HG03097 (cell line): Measurements from ENCODE around the gene THOP1.
A peak's percentile ranks its signal among the peaks of the same experiment; 100 is the strongest.

ENCODE experiments used
- ATAC-seq: cut with Tn5 transposase; IDR thresholded peaks from one replicate; pipeline ENCODE4 v1.9.1; 2021; ENCODE audit not compliant: unreplicated experiment, low FRiP score

The THOP1 gene

GRCh38 chr19:2785244-2785997 lies at the start of gene THOP1:
TSS of gene THOP1 (plus strand) at chr19:2785503. CDS start at chr19:2785663, 160 bp downstream.
- peak; percentile 64 for ATAC-seq

- no peak for ATAC-seq
These were observed 48.6 kb upstream of the THOP1 start for GRCh38 chr19:2736550-2737190.

DNA sequence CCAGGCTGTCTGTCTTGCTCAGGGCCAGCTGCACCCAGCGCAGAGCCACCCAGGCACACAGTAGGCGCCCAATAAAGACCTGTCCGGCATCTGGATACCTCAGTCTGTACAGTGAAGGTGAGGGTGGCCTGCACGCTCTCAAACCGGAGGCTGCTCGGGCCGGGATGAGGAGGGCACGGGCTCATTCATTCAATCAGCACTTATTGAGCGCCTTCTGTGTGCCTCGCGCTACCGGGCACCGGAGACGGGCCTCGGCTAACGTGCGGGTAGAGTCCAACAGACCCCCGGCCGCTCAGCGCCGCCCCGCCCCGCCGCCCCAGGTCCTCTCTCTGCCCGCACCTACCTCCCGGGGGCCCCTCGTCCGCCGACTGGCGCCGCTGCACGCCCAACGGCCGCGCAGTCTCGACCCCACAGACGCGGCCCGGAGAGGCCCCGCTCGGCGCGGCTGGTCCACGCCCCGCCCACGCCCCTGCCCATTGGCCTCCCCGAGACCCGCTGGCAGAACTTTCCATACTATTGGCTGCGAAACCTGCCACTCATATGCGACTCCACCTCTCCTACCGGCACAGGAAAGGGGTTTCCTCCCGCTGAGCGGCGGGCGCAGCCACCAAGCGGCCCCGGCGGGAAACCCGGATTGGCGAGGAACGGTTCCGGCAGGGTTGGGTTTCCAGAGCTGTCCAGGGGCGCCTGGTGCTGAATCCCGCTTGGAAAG lies 45.5 kb upstream of the THOP1 start, which contains the start of gene SLC39A3:
Gene SLC39A3 (minus strand): TSS at position 416 of the 712 bp plus-strand sequence. CDS start 2,760 bp downstream, outside the sequence.
- ATAC-seq = peak; percentile 95

DNA sequence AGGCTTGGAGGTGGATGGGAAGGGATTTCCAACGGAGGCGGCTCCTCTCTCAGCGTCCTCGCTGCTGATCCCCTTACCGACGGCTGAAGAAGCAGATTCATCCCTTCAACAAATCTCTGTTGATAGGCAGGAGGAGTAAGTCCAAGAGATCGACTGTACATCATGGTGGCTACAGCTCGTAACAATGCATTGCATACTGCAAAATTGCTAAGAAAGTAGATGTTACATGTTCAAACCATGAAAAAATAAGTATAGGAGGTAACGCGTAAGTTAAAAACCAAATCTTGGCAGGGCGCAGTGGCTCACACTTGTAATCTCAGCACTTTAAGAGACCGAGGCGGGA lies 45.0 kb upstream of the THOP1 start:
- peak; percentile 6 for ATAC-seq

DNA sequence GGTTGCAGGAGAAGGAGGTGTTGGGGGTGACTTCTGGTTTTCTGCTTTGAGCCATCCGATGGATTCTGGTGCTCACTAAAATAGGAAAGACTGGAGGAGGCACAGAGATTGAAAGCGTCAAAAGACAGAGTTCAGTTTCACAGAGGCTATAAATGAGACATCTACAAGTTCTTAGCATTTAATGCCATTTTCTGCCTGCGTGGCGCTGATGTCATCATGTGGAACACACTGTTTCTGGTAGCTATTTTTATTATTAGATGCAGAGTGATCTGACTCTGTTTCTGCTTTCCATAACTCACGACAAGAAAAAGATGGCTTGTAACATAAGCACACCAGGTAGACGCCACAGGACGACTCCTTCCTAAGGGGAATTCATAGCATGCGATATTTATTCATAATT lies 42.2 kb upstream of the THOP1 start:
- ATAC-seq = no peak

- ATAC-seq = no peak
These were observed 41.2 kb upstream of the THOP1 start for GRCh38 chr19:2744113-2744512.

DNA sequence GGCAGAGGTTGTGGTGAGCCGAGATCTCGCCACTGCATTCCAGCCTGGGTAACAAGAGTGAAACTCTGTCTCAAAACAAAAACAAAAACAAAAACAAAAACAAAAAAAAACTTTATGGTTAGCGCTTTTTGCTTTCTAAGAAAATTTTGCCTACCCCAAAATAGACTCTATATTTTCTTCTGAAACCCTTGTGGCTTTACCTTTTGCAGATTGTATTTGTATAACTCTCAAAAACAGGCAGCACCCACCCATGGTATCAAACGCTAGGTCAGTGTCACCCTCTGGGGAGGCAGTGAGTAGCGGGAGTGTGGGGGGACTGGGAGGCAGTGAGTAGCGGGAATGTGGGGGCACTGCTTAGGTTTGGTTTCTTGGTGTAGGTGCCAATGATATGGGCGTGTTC lies 38.0 kb upstream of the THOP1 start:
- no peak for ATAC-seq

- ATAC-seq = no peak
These were observed 34.4 kb upstream of the THOP1 start for GRCh38 chr19:2750808-2751437.

GRCh38 chr19:2751438-2751830 lies 33.9 kb upstream of the THOP1 start:
- ATAC-seq = no peak

DNA sequence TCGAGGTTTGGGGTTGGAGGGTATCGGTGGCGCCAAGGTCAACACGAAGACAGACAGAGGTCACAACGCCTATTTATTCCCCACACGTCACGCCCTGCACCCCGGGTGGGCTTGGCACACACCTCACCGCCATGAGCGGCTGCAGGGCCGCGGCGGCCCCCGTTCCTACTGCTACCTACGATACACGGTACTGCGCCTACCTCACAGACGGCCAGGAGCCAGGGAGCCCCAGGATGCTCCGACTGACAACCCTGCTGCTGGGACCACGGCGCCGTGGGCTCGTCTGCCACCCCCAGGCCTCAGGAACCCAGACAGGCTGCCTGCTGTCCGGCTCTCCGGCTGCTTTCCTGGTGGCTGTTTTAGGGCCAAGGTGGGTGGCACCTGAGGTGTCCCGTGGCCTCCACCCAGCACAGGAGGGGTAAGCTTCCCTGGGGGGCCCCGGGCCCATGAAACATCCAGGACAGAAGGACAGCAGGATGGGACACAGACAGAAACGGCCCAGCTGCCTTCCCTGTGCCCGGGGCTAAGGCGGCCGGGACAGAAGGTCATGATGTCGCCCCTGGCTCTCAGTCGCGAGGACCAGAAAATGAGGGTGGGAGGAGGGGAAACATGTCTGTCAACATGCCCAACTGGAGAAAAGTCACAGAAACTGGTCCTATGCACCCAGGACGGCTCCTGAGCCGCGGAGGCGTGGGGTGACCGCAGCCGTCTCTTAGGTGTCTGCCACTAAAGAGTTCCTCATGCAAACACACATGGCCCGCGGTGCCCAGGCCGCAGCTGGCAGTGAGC lies 30.4 kb upstream of the THOP1 start:
- ATAC-seq = no peak

DNA sequence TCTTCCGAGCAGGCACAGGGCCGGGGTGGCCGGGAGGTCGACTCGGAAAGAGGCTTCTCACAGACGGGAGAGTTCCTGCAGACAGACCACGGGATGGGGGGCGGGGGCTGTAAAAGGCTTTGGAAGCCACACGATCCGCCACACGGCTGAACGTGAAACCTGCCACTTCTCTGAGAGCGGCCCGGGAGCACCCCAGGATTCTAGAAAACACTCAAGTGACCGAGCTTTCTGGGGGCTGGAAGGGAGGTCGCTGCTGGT lies 29.9 kb upstream of the THOP1 start:
- no peak for ATAC-seq

- ATAC-seq = no peak
These were observed 29.5 kb upstream of the THOP1 start for GRCh38 chr19:2755811-2756210.

DNA sequence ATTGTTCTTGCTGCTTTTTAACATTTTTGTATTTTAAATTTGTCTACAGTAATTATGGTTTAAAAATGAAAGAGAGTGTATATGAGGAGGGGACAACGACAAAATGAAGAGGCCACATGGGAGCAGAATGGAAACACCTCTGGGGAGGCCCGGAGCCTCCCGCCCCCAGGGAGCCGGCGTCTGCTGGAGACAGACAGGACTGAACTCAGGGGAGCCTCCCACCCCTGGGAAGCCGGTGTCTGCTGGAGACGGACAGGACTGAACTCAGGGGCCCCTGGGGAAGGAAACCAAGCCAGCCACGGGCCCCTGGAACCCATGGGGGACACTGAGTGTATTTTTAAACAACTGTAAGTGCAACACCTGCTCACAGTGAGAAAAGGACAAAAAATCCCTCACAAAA lies 28.8 kb upstream of the THOP1 start:
- ATAC-seq = no peak

DNA sequence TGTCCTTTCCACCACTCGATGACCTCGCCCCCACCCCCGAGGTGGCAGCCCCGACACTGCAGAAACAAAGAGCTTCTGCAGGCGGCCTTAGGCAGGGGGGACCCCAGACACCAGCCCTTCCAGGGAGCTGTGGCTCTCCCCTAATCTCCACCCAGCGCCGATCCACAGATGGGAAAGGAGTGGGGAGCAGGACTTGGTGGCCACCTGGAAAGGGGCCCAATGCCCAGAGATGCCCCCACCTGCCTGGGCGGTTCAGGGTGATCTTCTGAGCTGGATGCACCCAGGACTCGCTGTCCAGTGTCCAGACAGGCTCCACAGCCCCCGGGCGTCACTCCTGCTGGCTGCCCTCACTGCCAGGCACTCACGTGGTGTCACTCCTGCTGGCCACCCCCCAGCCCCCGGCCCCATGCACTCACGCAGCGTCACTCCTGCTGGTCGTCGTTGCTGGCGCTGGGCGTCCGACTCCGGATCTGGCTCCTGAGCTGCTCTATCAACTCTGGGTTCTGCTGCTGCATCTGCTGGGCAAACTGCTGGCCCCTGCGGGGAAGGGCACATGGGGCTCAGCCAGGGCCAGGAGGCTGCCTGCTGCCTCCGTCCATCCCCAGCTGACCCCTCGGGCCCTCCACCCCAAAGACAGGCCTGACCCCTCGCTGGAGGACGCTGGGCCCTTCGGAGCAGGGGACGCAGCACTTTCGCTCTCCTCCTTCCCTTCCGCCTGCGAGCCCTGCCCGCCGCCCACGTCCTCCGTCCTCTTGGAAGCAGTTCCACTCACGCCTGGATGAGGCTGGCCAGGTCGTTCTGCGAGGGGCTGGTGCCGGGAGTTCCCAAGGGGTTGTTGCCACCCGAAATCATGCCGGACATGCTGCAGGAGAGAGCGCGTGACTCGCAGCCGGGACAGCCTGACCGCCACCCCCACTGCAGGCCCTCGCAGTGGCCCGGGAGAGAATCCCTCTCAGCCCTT lies 28.1 kb upstream of the THOP1 start:
- ATAC-seq = no peak

- ATAC-seq = no peak
These were observed 26.5 kb upstream of the THOP1 start for GRCh38 chr19:2758601-2759313.

DNA sequence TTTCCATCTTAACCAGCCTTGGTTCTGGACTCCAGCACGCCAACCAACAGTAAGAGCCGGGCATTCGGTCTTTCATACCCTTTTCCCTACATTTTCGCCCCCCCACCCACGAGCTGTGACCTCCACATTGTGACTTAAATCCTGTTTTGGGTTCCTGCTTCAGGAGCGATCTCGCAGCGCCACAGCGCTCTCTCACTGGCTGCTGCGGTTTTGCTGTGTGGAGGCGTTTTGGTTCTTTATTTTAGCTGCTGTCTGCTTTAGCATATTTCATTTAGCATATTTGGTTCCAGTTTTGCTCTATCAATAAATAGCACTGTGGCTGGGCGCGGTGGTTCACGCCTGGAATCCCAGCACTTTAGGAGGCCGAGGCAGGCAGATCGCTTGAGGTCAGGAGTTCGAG lies 25.9 kb upstream of the THOP1 start:
- no peak for ATAC-seq

GRCh38 chr19:2759965-2760364 lies 25.3 kb upstream of the THOP1 start:
- ATAC-seq = no peak

GRCh38 chr19:2761309-2761677 lies 24.0 kb upstream of the THOP1 start:
- ATAC-seq = no peak
